Hematopoietic multipotent progenitor cell treated with erythropoietin and hydrocortisone succinate and interleukin-3 and kit ligand, for 4 days (in vitro differentiated cells): ENCODE results near the gene FANCL.
A peak's percentile ranks its signal among the peaks of the same experiment; 100 is the strongest.
"Not testable (repeated sequence)": the region's sequence is repeated elsewhere in the genome, so short reads cannot be mapped to it uniquely, and the experiment has no call there.

Source experiments
- DNase-seq: peaks from one replicate; pipeline ENCODE4 v3.0.0-alpha.2; 2015

The FANCL gene

DNA sequence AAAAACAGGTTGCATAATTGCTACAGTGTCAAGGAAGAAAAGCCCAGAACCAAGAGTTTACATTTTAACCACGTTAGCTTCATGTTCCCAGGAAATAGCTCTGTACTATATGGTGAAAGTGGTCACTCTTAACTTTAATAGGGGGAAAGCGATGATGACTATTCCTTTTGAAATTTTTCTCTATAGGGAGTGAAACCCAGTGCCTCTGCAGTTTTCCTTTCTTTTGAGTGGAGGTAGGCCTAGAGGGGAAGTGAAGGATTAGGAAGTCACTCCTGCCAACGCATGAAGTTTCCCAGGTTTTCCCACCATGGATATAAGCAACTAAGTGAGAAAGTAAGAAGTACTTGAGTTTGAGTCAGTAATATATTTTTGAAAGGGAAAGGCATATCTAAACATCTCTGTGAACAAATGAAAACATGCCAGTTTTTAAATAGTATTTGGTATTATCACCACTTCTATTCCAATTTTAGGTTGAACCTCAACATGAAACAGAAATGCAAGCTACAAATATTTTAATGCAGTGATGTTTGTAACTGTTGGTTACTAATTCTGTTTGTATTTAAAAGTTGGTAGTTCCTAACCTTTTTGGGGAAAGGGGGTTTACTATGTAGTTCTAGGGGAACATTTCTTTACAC lies 102.6 kb downstream of the FANCL start:
- no peak for DNase-seq

DNA sequence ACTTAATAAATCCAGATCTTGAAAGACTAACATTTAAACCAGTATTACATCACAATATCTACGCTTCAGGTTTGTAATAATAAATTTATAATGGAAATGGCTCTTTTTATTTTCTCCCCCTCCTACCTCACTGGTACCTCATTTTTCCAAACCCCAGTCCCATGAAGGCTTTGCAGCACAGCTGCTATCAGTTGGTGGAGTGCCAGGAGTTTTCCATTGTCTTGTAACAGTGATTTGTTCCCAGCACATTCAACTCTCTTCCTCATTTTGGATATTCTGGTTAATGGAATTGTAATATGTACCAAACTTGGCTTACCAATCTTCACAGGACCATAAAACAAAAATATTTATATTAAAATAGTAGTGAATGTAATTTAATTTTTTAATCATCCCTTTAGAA lies 103.3 kb downstream of the FANCL start:
- DNase-seq: no peak

DNA sequence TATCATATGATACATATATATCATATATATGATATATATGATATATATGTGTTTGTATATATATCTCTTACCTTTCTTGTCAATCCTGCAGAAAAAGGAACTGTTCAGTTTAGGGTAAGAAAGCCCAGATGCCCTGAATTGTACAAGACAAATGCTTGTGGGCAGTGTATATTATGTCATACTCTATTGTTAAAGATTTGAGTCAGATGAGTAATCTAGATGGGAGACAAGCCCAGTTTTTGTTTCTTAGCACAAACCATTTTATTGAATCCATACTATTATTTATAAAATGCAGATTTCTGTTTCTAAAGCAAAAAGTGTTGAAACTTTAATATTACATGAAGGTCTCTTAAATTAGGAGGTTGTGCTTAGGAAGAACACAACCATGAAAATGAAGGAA lies 103.9 kb downstream of the FANCL start:
- peak; percentile 35 for DNase-seq

DNA sequence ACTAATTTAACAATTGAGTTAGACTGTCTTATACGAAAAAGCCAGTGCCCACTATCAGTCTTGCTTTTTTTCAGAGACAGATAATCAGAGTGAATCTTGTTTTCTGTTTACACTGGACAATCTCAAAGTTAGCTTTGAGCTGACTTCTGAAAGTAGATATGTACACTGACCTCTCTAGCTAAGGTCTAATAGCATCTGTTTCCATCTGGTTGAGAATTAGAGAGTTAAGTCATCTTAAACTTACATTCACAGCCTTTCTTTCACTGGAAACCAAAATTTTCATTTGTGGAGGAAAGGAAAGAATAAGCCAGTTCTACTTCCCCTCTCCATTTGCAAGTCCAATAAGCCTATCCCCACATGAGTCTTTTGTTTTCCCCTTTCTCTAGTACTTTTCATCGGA lies 105.3 kb downstream of the FANCL start:
- no peak for DNase-seq

DNA sequence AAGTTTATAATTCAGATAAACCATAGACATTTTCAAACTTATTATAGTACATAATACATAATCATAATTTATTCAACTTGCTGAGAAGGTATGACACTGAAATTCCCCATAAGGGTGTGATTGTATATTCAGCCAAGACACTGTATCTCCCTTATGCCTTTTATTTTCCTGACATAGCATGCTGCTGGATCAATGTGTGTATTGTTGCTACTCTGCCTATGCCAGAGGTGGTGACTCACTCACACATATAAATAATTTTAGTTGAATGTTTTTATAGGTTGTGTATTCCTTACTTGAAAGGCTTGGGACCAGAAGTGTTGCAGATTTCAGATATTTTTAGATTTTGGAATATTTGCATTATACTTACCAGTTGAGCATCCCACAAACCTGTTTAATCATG lies 107.7 kb downstream of the FANCL start:
- DNase-seq: no peak

DNA sequence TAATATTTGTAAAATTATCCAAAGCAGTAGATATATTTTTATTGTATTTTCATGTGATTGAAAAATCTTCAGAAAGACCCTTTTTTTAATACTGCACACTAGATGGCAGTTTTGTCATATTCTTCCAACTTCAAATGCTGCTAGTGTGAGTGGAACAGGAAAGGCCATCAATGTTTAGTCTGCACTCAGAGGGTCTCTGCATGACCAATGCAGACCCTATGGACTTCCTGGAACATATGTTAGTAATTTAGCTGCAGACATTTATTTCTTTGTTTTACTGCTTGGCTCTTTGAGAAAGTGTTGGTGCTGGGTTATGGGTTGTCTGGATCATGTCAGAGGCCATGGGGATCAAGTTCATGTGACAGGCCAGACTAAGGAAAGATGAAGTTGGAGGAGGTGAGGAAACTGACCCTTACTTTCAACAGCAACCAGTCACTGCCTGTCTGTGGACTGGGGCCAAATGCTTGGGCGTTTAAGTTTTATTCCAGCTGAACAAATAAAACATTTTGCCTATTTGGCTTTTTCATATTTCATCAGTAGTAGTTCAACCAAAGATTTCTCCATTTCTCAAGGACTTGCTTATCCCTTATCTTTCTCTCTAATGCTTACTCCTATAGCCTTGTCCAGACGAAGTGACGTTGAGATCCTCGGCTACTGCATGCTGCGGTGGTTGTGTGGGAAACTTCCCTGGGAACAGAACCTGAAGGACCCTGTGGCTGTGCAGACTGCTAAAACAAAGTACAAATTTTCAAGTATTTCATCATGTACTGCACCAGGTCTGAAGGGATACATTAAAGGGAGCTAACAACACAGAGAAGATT lies 109.7 kb downstream of the FANCL start:
- peak; percentile 18 for DNase-seq

DNA sequence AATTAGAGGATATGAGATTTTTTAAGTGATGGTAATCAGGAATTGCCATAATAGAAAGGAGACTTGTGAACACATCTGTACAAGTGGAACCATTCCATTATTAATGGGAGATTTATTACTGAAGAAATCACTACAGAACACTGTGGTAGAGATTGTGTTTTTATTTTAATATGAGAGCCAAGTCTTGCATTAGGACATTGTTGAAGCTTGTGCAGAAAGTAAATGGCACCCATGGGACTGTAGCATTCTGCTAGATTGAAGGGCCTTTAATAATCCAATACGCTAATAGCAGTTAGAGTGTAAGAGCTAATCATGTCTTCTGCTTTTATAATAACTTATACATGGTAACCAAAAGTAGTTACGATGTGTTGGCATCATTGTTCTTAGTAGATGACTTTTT lies 110.9 kb downstream of the FANCL start:
- no peak for DNase-seq

DNA sequence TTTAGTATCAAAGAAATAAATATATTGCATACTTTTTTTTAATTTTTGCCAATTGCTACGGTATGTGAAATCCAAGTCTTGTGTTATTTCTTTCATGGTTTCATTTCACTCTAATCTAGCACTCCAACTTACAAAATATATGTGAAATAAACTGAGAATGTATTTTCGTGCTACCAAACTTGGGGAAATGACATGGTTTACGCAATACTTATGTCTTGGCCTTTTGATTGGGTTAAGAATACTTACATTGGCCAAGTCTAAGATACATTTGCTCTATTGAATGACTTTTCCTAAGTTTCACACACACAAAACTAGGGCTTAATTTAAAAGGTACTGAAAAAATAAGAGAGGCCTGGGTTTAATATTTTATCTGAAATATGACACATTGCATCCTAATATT lies 114.0 kb downstream of the FANCL start:
- DNase-seq: no peak

DNA sequence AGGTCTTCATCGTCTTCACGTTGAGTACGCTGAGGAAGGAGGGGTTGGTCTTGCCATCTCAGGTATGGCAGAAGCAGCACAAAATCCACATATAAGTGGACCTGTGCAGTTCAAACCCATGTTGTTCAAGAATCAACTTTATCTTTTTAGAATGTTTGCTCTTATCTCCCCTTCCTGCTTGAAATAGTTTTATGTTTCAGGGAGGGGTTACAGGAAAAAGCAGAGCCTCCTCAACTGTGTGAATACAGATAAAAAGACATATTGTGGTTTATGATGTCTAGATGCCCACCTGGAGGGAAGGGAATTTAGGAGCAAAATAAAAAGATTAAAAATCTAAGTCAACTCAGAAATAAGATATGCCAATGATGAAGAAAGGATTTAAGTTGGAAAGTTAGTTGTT lies 118.6 kb downstream of the FANCL start:
- DNase-seq: peak; percentile 44

DNA sequence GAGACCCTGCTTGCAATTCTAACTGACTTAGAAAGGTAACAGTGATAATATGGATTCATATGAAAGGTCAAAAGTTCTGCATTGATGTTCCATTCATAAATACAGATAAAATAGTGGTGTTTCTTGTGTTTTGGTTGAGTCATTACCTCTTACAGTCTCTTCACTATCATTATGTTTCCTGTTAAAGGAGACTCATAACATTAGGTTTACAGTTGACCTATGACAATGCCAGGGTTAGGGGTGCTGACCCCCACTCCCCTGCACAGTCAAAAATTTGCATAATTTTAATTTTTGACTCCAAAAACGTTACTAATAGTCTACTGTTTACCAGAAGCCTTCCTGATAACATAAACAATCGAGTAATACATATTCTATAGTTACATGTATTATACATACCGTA lies 119.1 kb downstream of the FANCL start:
- DNase-seq: no peak

DNA sequence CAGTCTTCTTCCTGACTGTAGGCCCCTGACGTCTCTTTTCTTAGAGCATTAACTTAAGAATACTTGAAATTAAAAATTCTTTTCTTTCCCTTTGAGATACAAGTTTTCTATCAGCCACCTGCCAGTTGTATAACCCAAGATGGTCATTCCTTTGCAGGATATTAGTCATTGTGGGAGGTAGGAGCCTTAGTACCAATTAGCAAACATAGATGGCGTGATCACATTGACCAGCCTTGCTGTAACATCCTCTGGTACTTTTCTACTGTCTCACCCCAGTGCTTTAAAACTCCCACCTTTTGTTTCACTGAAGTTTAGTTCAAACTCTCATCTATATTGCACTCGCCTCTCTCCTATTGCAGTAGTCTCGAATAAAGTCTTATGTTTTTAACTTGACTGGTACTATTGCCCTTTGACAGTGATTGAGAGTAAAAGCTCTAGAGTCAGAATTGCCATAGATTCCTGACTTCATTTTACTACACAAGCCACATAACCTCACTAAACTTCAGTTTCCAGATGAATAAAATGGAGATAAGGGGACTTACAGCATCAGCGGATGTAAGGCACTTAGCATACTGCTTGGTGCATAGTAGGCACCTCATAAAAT lies 120.4 kb downstream of the FANCL start:
- DNase-seq: no peak

DNA sequence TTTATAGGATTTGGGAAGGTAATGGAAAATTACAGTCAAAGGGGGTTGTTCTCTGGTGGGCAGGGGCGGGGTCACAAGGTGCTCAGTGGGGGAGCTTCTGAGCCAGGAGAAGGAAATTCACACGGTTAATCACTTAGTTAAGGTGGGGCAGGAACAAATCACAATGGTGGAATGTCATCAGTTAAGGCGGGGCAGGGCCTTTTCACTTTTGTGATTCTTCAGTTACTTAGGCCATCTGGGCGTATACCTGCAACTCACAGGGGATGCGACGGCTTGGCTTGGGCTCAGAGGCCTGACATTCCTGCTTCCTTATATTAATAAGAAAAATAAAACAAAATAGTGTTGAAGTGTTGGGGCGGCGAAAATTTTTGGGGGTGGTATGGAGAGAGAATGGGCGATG lies 127.6 kb downstream of the FANCL start:
- DNase-seq: not testable (repeated sequence)

DNA sequence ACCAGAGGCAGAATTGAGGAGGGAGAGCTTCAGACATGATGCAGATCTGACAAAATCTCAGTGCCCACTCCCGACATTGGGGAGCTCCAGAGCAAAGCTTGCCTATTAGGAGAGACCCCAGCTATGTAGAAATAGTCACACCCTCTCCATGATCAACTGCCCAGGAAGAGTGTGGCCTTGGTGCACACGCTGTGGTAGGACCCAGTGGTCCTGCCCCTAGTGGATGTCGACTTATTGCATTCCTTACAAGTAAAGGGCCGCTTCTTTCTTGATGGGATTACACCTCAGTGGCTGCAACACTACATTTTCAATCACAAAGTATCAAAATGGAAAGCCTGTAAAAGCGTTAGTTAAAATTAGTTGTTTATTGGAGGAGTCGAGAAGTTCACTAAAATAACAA lies 130.4 kb downstream of the FANCL start:
- DNase-seq: no peak

DNA sequence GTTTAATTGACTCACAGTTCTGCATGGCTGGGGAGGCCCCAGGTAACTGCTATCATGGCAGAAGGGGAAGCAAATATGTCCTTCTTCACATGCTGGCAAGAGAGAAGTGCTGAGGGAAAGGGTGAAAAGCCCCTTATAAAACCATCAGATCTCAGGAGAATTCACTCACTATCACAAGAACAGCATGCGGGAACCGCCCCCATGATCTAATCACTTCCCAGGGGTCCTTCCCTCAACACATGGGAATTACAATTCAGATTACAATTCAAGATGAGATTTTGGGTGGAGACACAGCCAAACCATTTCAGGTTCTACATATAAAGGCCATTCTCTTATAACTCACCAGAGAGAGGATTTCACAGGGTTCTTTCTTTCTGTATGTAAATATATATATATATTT lies 131.6 kb downstream of the FANCL start:
- no peak for DNase-seq
